H7 (cell line): ENCODE results near the gene ADIG. TPM values are rescaled to one million over a fixed set of nuclear protein-coding genes. Genes with fewer than 3 reads are reported as not detected.

ENCODE experiments used
- DNase-seq: peaks from one replicate; pipeline ENCODE4 v3.0.0; 2012
- H3K27me3 ChIP-seq: 2 replicates; pipeline ENCODE4 v1.6.0; 2011; ENCODE audit warnings: mild to moderate bottlenecking, low read length; ENCODE audit not compliant: control insufficient read depth, insufficient read depth
- H3K36me3 ChIP-seq: replicated peaks from 2 replicates; pipeline ENCODE4 v1.5.1; 2011; ENCODE audit warnings: low read length; ENCODE audit not compliant: control insufficient read depth, insufficient read depth
- H3K4me3 ChIP-seq: 2 replicates; pipeline ENCODE4 v1.5.1; 2011; ENCODE audit warnings: low read depth, mild to moderate bottlenecking, control low read depth, low read length, moderate library complexity; ENCODE audit not compliant: insufficient read depth
- total RNA-seq: library from RNA; depleted of rRNA; stranded (reverse); fragments of >200 nt; shearing (Covaris generic); gene quantifications from 2 replicates; pipeline ENCODE4 v1.2.3, GENCODE V29; 2014; rRNA removed

The ADIG gene
- total RNA-seq = not detected in 2 replicates

DNA sequence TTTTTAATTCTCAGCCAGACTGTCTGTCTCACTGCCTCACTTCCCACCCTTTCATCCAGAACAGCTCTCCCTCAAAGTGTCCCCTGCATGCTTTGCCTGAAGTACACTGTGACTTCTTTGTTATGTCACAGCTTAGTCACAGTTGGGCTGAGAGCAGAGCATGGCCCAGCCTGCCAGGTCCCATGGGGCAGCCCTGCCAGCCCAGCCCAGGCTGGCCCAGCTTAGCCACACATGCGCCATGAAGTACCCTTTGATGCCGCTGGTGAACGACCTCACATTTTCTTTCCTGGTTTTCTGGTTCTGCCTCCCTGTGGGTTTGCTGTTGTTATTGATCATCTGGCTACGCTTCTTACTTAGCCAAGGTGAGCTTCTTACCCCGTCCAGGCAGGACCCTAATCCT, at the start of gene ADIG:
Gene ADIG, plus strand, starts transcription at position 185 of the 400 bp plus-strand sequence. Its CDS starts 54 bp downstream, at position 239.
- no peak for DNase-seq
- H3K27me3 ChIP-seq = no peaks in the 10 kb centered on the region
- H3K4me3 ChIP-seq = no peak within 1 kb of the TSS
- H3K36me3 ChIP-seq = no peaks in the 10 kb centered on the region

GRCh38 chr20:38534756-38535155, 46.2 kb upstream of the ADIG start:
- Histone ChIP-seq H3K27me3 (no peaks in the 10 kb centered on the region), H3K36me3 (peaks cover 13% of the 10 kb centered on the region), H3K4me3 (no peak overlapping the region)
- no peak for DNase-seq

DNA sequence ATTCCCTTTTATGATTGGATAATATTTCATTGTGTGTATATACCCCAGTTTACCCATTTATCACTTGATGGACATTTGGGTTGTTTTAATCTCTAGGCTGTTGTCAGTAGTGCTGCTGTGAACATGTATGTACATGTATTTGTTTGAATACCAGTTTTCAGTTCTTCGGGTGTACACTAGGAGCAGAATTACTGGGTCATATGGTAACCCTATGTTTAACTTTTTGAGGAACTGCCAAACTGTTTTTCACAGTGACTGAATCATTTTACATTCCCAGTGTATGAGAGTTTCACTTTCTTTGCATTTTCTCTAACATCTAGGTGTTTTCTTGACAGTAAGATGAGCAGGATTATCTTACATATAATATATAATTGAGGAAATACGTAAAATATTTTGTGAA, 44.7 kb upstream of the ADIG start:
- no peaks in the 10 kb centered on the region for H3K27me3 ChIP-seq
- no peak overlapping the region for H3K4me3 ChIP-seq
- peaks cover 16% of the 10 kb centered on the region for H3K36me3 ChIP-seq
- DNase-seq = no peak

DNA sequence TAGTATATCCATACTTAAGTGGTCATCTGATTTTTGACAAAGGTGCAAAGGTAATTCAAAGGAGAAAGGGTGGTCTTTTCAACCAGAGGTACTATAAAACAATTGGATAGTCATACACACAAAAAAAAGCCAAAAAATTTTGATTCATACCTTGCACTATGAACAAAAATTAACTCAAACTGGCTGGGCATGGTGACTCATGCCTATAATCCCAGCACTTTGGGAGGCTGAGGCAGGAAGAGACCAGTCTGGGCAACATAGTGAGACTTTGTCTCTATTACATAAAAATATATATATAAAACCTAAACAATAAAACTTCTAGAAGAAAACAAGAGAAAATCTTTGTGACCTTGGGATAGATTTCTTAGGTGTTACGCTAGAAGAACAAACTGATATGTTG, 43.8 kb upstream of the ADIG start:
- no peak for DNase-seq
- peaks cover 18% of the 10 kb centered on the region for H3K36me3 ChIP-seq
- no peaks in the 10 kb centered on the region for H3K27me3 ChIP-seq
- no peak overlapping the region for H3K4me3 ChIP-seq

GRCh38 chr20:38538789-38539188, 42.2 kb upstream of the ADIG start:
- no peak for DNase-seq
- Histone ChIP-seq H3K36me3 (peaks cover 16% of the 10 kb centered on the region), H3K4me3 (no peak overlapping the region), H3K27me3 (no peaks in the 10 kb centered on the region)

DNA sequence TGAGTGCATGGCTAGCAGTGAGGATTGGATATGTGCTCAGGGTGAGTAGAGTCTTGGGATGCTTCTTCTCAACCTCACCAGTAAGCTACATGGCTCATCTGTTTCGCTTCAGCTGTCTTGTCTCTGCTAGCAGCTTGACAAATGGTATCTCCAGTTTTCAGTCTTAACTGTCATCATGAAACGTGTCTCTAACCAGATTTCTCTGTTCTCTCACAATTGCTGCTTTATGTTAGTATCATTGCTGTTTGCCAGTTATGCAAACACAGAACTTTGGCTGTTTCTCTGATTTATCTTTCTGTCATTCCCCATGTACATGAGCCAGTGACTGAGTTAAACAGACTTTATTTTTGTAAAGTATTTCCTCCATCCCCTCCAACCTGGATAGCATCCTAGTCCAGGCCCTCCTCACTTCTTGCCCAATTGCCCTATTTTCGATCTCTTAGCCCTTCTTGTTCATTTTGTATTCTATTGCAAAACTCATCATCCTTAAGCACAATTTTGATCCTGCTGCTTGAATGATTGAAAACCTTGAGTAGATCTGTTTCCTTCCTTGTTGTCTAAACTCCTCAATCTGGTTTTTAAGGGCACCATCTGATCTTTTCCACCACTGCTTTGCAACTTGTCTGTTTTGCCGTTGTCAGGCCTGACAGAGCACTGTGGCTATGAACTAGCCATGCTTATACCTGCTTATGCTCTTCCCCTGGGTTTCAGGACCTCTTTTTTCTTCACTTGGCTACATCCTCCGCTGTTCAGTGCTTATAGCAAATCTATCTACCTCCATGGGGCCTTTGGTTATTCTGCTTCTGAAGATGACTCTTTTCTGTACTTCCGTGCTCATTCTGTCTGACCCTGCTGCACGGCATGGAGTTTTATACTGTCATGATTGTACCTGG, 37.7 kb upstream of the ADIG start:
- H3K36me3 ChIP-seq = peaks cover 9% of the 10 kb centered on the region
- DNase-seq = no peak

GRCh38 chr20:38545771-38546170, 35.2 kb upstream of the ADIG start:
- H3K4me3 ChIP-seq = no peak overlapping the region
- DNase-seq = no peak
- no peaks in the 10 kb centered on the region for H3K27me3 ChIP-seq
- peaks cover 7% of the 10 kb centered on the region for H3K36me3 ChIP-seq

More for the DNA sequence above, 37.7 kb upstream of the ADIG start:
- Histone ChIP-seq H3K4me3 (no peak overlapping the region), H3K27me3 (no peaks in the 10 kb centered on the region)

- Histone ChIP-seq H3K27me3 (no peaks in the 10 kb centered on the region), H3K4me3 (no peak overlapping the region), H3K36me3 (peaks cover 9% of the 10 kb centered on the region)
Measured at GRCh38 chr20:38547288-38548085, 33.5 kb upstream of the ADIG start.

GRCh38 chr20:38548356-38549083, 32.5 kb upstream of the ADIG start:
- no peaks in the 10 kb centered on the region for H3K27me3 ChIP-seq
- no peak overlapping the region for H3K4me3 ChIP-seq
- DNase-seq = no peak
- peaks cover 9% of the 10 kb centered on the region for H3K36me3 ChIP-seq

More at GRCh38 chr20:38547288-38548085, 33.5 kb upstream of the ADIG start:
- no peak for DNase-seq

DNA sequence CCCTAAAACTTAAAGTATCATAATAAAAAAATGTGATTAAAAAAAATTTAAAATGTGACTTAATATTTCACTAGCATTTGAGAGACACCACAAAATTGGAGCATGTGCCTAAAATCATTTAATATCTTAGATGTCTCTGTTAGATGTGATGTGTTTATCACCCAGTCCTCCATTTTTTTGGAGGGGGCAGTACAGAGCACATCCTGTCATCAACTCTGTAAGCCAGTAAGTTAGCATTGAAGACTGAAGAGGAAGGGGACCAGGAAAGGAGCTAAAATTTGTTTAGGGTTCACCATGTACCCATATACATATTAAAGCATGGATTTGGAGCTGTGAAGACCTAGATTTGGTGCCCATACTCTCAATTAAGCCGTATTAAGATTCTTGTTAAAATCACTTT, 30.7 kb upstream of the ADIG start:
- peak; percentile 12 for DNase-seq

GRCh38 chr20:38551056-38551626, 29.9 kb upstream of the ADIG start:
- no peaks in the 10 kb centered on the region for H3K27me3 ChIP-seq
- H3K4me3 ChIP-seq = no peak overlapping the region
- H3K36me3 ChIP-seq = peaks cover 9% of the 10 kb centered on the region
- DNase-seq = no peak

More for the DNA sequence above, 30.7 kb upstream of the ADIG start:
- Histone ChIP-seq H3K36me3 (peaks cover 11% of the 10 kb centered on the region), H3K27me3 (no peaks in the 10 kb centered on the region), H3K4me3 (no peak overlapping the region)

DNA sequence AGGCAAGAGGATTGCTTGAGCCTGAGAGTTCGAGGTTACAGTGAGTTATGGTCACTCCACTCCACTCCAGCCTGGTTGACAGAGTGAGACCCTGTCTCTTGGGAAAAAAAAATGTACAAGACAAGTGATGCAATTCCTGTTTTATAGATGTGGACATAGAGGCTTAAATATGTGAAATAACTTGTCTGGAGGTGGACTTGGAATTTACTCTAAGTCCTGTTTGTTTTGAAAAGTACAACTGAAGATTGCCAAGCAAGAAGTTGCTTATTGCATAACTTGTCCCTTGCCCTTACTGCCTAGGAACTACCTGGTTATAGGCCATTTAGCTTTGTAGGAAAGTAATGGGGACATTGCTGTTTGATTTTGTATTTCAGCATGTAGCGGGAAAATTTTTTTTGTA, 26.0 kb upstream of the ADIG start:
- DNase-seq = no peak

DNA sequence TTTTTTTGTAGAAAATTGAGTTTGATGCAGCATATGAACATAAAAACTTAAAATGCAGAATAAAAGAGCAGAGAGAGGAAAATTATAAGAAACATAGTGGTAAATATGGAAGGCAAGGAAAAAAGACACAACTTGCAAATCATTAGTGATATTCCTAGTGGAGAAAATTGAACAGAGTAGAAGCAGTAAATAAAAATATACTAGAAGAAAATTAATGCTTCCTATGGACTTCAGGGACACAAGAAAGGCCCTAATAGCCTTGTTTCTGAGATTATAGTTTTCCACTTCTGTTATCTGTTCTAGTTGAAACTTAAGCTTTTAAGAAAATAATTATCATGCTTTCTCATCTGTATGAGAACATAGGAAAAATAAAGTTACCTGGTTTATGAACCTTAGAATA, 25.6 kb upstream of the ADIG start:
- Histone ChIP-seq H3K4me3 (no peak overlapping the region), H3K27me3 (no peaks in the 10 kb centered on the region), H3K36me3 (peaks cover 9% of the 10 kb centered on the region)
- DNase-seq = no peak

More for the DNA sequence above, 26.0 kb upstream of the ADIG start:
- H3K27me3 ChIP-seq = no peaks in the 10 kb centered on the region
- H3K36me3 ChIP-seq = peaks cover 9% of the 10 kb centered on the region
- H3K4me3 ChIP-seq = no peak overlapping the region

GRCh38 chr20:38557174-38557573, 23.8 kb upstream of the ADIG start:
- Histone ChIP-seq H3K36me3 (peaks cover 4% of the 10 kb centered on the region), H3K27me3 (no peaks in the 10 kb centered on the region), H3K4me3 (no peak overlapping the region)
- DNase-seq = no peak
